ENCODE results near the gene OTX1.

The OTX1 gene

GRCh38 chr2:63051795-63052333, 1.2 kb downstream of the OTX1 start:
- no peak for FAIRE-seq
- no peak for TF ChIP-seq CTCF (IDR thresholded peaks at IDR 0.05; ENCODE audit: insufficient read depth, missing control alignments)
- no peak for DNase-seq (ENCODE audit: insufficient read length, low spot score)

- FAIRE-seq (no peak), DNase-seq (ENCODE audit: insufficient read length, low spot score) (no peak)
- no peak for TF ChIP-seq CTCF (IDR thresholded peaks at IDR 0.05; ENCODE audit: insufficient read depth, missing control alignments)
Observed at GRCh38 chr2:63052411-63053080, 1.9 kb downstream of the OTX1 start.

- no peak for FAIRE-seq
Observed at GRCh38 chr2:63053081-63053888, 2.7 kb downstream of the OTX1 start.

DNA sequence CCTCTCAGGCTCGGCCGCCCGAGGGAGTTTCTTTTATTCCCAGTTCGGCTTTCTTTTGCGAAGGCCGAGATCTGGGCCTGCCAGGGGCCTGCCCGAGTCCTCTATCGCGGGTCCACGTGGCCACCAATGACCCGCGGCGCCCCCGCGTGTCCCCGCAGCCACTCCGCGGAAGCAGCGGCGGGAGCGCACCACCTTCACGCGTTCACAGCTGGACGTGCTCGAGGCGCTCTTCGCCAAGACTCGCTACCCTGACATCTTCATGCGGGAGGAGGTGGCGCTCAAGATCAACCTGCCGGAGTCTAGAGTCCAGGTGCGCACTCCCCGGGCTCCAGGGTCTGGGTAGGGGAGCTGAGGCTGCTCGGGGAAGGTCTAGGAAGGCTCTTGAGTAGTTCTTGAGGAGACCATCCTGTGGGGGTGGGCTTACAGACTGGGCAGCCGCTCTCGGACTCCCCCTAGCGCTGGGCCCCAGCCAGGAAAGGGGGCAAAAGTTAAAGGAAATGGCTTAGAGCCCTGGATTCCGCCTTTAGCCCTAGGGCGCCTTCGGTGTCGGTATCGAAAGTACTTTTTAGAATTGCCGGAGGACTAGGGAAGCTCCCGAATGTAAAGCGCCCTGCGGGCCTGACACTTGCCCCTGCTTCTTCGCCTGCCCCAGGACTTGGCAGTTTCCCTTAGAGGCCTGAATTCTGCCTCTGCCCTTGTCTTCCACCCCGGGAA, 3.4 kb downstream of the OTX1 start:
- DNase-seq (ENCODE audit: insufficient read length, low spot score) (no peak), FAIRE-seq (no peak)
- peak; percentile 6 for TF ChIP-seq CTCF (IDR thresholded peaks at IDR 0.05; ENCODE audit: insufficient read depth, missing control alignments)

More at GRCh38 chr2:63053081-63053888, 2.7 kb downstream of the OTX1 start:
- TF ChIP-seq CTCF (IDR thresholded peaks at IDR 0.05; ENCODE audit: insufficient read depth, missing control alignments) = no peak
- no peak for DNase-seq (ENCODE audit: insufficient read length, low spot score)

DNA sequence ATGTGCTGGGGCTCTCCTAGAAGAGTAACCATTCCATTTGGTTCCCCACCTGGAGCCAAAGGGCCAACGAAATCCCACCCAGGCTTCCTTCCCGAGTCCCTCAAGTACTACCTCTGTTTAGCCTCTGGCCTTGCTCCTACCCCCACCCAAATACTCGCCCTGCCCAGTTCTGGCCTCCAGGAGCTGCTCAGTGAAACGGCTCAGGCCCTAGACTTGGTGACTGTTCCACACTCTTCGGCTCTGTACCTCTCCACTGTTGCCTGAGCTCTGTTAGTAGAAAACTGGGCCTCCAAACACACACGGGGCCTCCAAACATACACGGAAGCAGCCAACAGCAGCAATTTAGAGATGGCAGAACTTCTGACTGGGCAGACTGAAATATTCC, 4.2 kb downstream of the OTX1 start:
- DNase-seq (ENCODE audit: insufficient read length, low spot score) = no peak
- no peak for FAIRE-seq
- no peak for TF ChIP-seq CTCF (IDR thresholded peaks at IDR 0.05; ENCODE audit: insufficient read depth, missing control alignments)

DNA sequence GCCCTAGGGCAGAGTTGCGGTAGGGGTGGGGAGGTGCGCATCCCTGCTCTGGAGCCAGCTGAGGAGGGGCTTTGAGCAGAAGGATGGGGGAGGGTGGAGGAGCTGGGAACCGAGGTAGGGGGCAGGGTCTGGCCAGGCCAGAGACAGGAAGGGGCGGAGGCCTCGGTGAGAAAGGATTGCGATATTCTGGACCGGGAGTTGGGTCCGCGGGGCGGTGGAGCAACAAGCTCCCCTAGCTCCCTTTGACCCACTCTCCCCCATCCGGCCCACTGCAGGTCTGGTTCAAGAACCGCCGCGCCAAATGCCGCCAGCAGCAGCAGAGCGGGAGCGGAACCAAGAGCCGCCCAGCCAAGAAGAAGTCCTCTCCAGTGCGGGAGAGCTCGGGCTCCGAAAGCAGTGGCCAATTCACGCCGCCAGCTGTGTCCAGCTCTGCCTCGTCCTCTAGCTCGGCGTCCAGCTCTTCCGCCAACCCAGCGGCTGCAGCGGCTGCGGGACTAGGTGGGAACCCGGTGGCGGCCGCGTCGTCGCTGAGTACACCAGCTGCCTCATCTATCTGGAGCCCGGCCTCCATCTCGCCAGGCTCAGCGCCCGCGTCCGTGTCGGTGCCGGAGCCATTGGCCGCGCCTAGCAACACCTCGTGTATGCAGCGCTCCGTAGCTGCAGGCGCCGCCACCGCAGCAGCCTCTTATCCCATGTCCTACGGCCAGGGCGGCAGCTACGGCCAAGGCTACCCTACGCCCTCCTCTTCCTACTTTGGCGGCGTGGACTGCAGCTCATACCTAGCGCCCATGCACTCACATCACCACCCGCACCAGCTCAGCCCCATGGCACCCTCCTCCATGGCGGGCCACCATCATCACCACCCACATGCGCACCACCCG, 4.8 kb downstream of the OTX1 start:
- TF ChIP-seq CTCF (IDR thresholded peaks at IDR 0.05; ENCODE audit: insufficient read depth, missing control alignments) = no peak
- no peak for FAIRE-seq

More for the DNA sequence above, 4.8 kb downstream of the OTX1 start:
- no peak for DNase-seq (ENCODE audit: insufficient read length, low spot score)
